ENCODE results near the gene GRIK2. TPM values are rescaled to one million over a fixed set of nuclear protein-coding genes. Genes with fewer than 3 reads are reported as not detected.
"Not testable (repeated sequence)": the region's sequence is repeated elsewhere in the genome, so short reads cannot be mapped to it uniquely, and the experiment has no call there.

Gene GRIK2
- total RNA-seq, 1 donor from 2014 or later, result not detected

- no peaks in the 10 kb centered on the region for H3K27me3 Mint-ChIP-seq (ENCODE audit: low read depth)
- intact Hi-C loops (cut with micrococcal nuclease), result no loop called here
- H3K36me3 Mint-ChIP-seq (ENCODE audit: low read depth), result no peaks in the 10 kb centered on the region
- H3K9me3 Mint-ChIP-seq, result no peaks in the 10 kb centered on the region
- DNase-seq (ENCODE audit: low spot score), result no peak
- H3K4me1 Mint-ChIP-seq (ENCODE audit: low read depth), result no peaks in the 10 kb centered on the region
- H3K27ac Mint-ChIP-seq, result no peak overlapping the region
- no peak overlapping the region for H3K4me3 Mint-ChIP-seq (ENCODE audit: low read depth)
Measured at GRCh38 chr6:101585501-101585900, 192.0 kb downstream of the GRIK2 start.

- intact Hi-C loops (cut with micrococcal nuclease), result no loop called here
- H3K4me3 Mint-ChIP-seq (ENCODE audit: low read depth), result no peak overlapping the region
- H3K27ac Mint-ChIP-seq, result no peak overlapping the region
- H3K36me3 Mint-ChIP-seq (ENCODE audit: low read depth), result no peaks in the 10 kb centered on the region
- no peaks in the 10 kb centered on the region for H3K9me3 Mint-ChIP-seq
- H3K4me1 Mint-ChIP-seq (ENCODE audit: low read depth), result no peaks in the 10 kb centered on the region
- no peaks in the 10 kb centered on the region for H3K27me3 Mint-ChIP-seq (ENCODE audit: low read depth)
- no peak for DNase-seq (ENCODE audit: low spot score)
Measured at GRCh38 chr6:101588343-101588742, 194.8 kb downstream of the GRIK2 start.

DNA sequence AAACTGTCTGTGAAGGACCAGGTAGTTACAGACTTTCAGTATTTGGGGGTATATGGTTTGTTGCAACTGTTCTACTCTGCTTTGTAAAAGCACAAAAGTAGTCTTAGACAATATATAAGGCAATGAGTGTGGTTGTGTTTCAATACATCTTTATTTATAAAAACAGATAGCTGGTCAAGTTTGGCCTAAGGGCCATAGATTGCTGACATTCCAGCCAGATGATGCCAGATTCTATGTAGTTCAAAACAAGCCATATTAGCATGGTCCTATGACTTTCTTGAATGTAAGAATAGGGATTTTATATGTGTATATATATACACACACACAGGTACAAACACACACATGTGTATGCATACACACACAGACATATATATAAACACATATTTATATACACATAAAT, 201.8 kb downstream of the GRIK2 start:
- Mint-ChIP-seq H3K36me3 (ENCODE audit: low read depth) (no peaks in the 10 kb centered on the region), H3K4me3 (ENCODE audit: low read depth) (no peak overlapping the region), H3K4me1 (ENCODE audit: low read depth) (no peaks in the 10 kb centered on the region), H3K27ac (no peak overlapping the region), H3K27me3 (ENCODE audit: low read depth) (no peaks in the 10 kb centered on the region), H3K9me3 (no peaks in the 10 kb centered on the region)
- intact Hi-C loops (cut with micrococcal nuclease), result no loop called here
- no peak for DNase-seq (ENCODE audit: low spot score)

DNA sequence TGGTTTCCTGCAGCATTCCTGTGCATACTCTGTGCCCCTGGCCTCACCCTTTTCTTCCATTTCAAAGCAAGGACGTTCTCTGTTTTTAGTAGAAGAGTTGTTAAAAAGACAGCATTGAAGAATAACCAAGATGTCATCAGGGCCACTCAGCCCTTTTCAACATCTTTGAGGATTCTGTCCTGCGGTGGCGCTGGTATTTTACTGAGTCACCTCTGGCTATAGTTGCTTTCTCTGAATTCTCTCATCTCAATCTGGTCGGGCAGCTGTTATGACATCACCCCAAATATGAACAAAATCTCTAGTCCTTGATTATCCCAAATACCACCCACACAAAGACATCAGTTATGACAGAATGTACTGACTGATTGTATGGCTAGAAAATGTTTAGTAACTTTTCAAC, 204.2 kb downstream of the GRIK2 start:
- no peak for DNase-seq (ENCODE audit: low spot score)
- intact Hi-C loops (cut with micrococcal nuclease), result no loop called here
- H3K4me1 Mint-ChIP-seq (ENCODE audit: low read depth), result no peaks in the 10 kb centered on the region
- H3K27me3 Mint-ChIP-seq (ENCODE audit: low read depth), result no peaks in the 10 kb centered on the region
- H3K4me3 Mint-ChIP-seq (ENCODE audit: low read depth), result no peak overlapping the region
- no peak overlapping the region for H3K27ac Mint-ChIP-seq
- H3K9me3 Mint-ChIP-seq, result no peaks in the 10 kb centered on the region
- H3K36me3 Mint-ChIP-seq (ENCODE audit: low read depth), result no peaks in the 10 kb centered on the region

DNA sequence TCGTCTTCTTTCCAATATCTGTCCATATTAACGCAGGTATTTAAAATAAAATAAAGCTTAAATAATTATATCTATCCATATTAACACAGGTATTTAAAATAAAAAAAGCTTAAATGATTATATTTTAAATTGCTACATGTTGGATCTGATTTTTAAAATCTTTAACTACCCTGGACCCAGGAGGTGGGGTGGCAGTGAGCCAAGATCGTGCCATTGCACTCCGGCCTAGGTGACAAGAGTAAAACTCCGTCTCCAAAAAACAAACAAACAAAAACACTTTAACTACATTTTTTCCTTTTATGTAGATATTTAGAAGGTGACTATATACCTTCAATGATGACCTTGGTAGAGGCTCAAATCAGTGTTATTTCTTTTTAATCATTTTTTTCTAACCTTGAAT, 211.9 kb downstream of the GRIK2 start:
- intact Hi-C loops (cut with micrococcal nuclease), result no loop called here
- Mint-ChIP-seq H3K9me3 (no peaks in the 10 kb centered on the region), H3K36me3 (ENCODE audit: low read depth) (no peaks in the 10 kb centered on the region), H3K27me3 (ENCODE audit: low read depth) (no peaks in the 10 kb centered on the region), H3K27ac (no peak overlapping the region), H3K4me1 (ENCODE audit: low read depth) (no peaks in the 10 kb centered on the region), H3K4me3 (ENCODE audit: low read depth) (no peak overlapping the region)
- no peak for DNase-seq (ENCODE audit: low spot score)

DNA sequence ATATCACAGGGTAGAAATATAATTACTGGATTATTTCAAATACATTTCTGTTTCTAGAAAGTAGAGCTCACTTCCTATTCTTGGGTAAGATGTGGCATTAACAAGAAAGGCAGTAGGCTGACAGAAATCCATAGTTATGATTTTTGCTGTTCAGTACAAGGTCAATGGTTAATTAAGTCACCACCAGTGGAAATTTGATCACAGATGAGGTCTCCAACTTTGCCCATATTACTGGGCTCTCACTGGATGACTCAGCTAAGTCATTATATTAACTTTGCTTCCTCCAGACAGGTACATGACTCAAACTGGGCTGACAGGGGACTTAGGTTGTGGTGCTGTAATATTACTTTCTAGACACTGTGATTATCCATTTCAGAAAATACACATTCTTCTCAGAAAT, 212.4 kb downstream of the GRIK2 start:
- H3K4me1 Mint-ChIP-seq (ENCODE audit: low read depth), result no peaks in the 10 kb centered on the region
- DNase-seq (ENCODE audit: low spot score), result no peak
- H3K9me3 Mint-ChIP-seq, result no peaks in the 10 kb centered on the region
- H3K27me3 Mint-ChIP-seq (ENCODE audit: low read depth), result no peaks in the 10 kb centered on the region
- no peak overlapping the region for H3K4me3 Mint-ChIP-seq (ENCODE audit: low read depth)
- no peak overlapping the region for H3K27ac Mint-ChIP-seq
- intact Hi-C loops (cut with micrococcal nuclease), result no loop called here
- H3K36me3 Mint-ChIP-seq (ENCODE audit: low read depth), result no peaks in the 10 kb centered on the region

DNA sequence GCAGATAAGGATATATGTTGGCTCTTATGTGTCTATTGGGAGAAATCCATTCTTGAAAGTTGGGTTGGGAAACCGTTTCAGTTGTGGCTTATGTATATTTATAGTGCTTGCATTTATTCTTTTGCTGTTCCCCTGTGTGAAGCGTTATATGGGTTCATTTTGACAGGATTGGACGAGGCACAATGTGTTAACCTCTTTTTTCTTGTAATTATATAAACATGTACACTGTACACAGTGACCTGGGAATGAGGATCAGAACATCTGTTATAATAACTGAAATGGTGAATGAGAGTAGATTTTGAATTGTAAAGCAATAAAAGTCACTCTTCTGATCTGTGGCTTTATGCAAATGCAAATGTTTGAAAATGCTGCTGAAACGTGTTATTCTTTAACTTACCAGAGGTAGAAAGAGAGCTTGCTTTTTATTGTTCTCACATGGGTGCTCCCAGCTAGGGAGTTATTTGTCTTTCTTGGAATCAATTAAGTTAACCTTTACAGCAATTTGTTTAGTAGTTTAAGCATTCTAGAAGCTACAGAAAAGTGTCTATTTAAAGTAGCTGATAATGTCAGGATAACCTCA, 213.7 kb downstream of the GRIK2 start:
- Mint-ChIP-seq H3K27me3 (ENCODE audit: low read depth) (no peaks in the 10 kb centered on the region), H3K4me1 (ENCODE audit: low read depth) (no peaks in the 10 kb centered on the region), H3K36me3 (ENCODE audit: low read depth) (no peaks in the 10 kb centered on the region), H3K9me3 (no peaks in the 10 kb centered on the region), H3K4me3 (ENCODE audit: low read depth) (no peak overlapping the region), H3K27ac (no peak overlapping the region)
- no peak for DNase-seq (ENCODE audit: low spot score)
- intact Hi-C loops (cut with micrococcal nuclease), result no loop called here

DNA sequence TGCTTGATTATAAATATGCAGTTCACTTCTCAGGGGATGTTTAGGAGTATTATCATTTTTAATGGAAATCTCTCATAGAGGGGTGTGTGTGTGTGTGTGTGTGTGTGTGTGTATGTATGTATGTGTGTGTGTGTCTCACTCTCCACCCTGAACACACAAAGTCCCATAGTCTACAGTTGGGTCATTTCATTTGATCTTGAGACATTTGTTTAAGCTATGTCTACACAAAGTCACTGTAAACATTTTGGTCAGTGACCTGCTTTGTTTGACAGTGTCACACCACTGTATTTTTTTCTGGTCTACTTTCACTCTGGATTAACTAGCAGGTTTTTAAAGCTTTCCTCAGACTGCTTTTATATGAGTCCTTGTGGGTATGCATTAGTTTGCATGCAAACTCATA, 215.2 kb downstream of the GRIK2 start:
- no peaks in the 10 kb centered on the region for H3K9me3 Mint-ChIP-seq
- no peaks in the 10 kb centered on the region for H3K36me3 Mint-ChIP-seq (ENCODE audit: low read depth)
- H3K27me3 Mint-ChIP-seq (ENCODE audit: low read depth), result no peaks in the 10 kb centered on the region
- intact Hi-C loops (cut with micrococcal nuclease), result no loop called here
- H3K27ac Mint-ChIP-seq, result no peak overlapping the region
- no peak overlapping the region for H3K4me3 Mint-ChIP-seq (ENCODE audit: low read depth)
- H3K4me1 Mint-ChIP-seq (ENCODE audit: low read depth), result no peaks in the 10 kb centered on the region
- DNase-seq (ENCODE audit: low spot score), result no peak

- no peaks in the 10 kb centered on the region for H3K27me3 Mint-ChIP-seq (ENCODE audit: low read depth)
- intact Hi-C loops (cut with micrococcal nuclease), result no loop called here
- no peaks in the 10 kb centered on the region for H3K4me1 Mint-ChIP-seq (ENCODE audit: low read depth)
- no peaks in the 10 kb centered on the region for H3K36me3 Mint-ChIP-seq (ENCODE audit: low read depth)
- DNase-seq (ENCODE audit: low spot score), result no peak
- H3K27ac Mint-ChIP-seq, result no peak overlapping the region
- no peaks in the 10 kb centered on the region for H3K9me3 Mint-ChIP-seq
- H3K4me3 Mint-ChIP-seq (ENCODE audit: low read depth), result no peak overlapping the region
Measured at GRCh38 chr6:101613556-101613955, 220.0 kb downstream of the GRIK2 start.

GRCh38 chr6:101614774-101615173, 221.3 kb downstream of the GRIK2 start:
- H3K27ac Mint-ChIP-seq, result no peak overlapping the region
- no peaks in the 10 kb centered on the region for H3K4me1 Mint-ChIP-seq (ENCODE audit: low read depth)
- H3K36me3 Mint-ChIP-seq (ENCODE audit: low read depth), result no peaks in the 10 kb centered on the region
- H3K9me3 Mint-ChIP-seq, result no peaks in the 10 kb centered on the region
- intact Hi-C loops (cut with micrococcal nuclease), result no loop called here
- no peaks in the 10 kb centered on the region for H3K27me3 Mint-ChIP-seq (ENCODE audit: low read depth)
- no peak overlapping the region for H3K4me3 Mint-ChIP-seq (ENCODE audit: low read depth)
- DNase-seq (ENCODE audit: low spot score), result no peak

GRCh38 chr6:101626269-101626668, 232.8 kb downstream of the GRIK2 start:
- no peaks in the 10 kb centered on the region for H3K27me3 Mint-ChIP-seq (ENCODE audit: low read depth)
- no peak overlapping the region for H3K27ac Mint-ChIP-seq
- intact Hi-C loops (cut with micrococcal nuclease), result no loop called here
- H3K36me3 Mint-ChIP-seq (ENCODE audit: low read depth), result no peaks in the 10 kb centered on the region
- H3K4me1 Mint-ChIP-seq (ENCODE audit: low read depth), result no peaks in the 10 kb centered on the region
- no peak for DNase-seq (ENCODE audit: low spot score)
- H3K9me3 Mint-ChIP-seq, result no peaks in the 10 kb centered on the region
- H3K4me3 Mint-ChIP-seq (ENCODE audit: low read depth), result no peak overlapping the region

GRCh38 chr6:101630941-101631340, 237.4 kb downstream of the GRIK2 start:
- Mint-ChIP-seq H3K36me3 (ENCODE audit: low read depth) (no peaks in the 10 kb centered on the region), H3K27me3 (ENCODE audit: low read depth) (no peaks in the 10 kb centered on the region), H3K4me3 (ENCODE audit: low read depth) (no peak overlapping the region), H3K9me3 (no peaks in the 10 kb centered on the region), H3K27ac (no peak overlapping the region), H3K4me1 (ENCODE audit: low read depth) (no peaks in the 10 kb centered on the region)
- DNase-seq (ENCODE audit: low spot score), result no peak
- intact Hi-C loops (cut with micrococcal nuclease), result no loop called here

- Mint-ChIP-seq H3K4me1 (ENCODE audit: low read depth) (no peaks in the 10 kb centered on the region), H3K36me3 (ENCODE audit: low read depth) (no peaks in the 10 kb centered on the region), H3K4me3 (ENCODE audit: low read depth) (no peak overlapping the region), H3K9me3 (no peaks in the 10 kb centered on the region), H3K27ac (no peak overlapping the region), H3K27me3 (ENCODE audit: low read depth) (no peaks in the 10 kb centered on the region)
- intact Hi-C loops (cut with micrococcal nuclease), result no loop called here
- DNase-seq (ENCODE audit: low spot score), result no peak
Measured at GRCh38 chr6:101633081-101633480, 239.6 kb downstream of the GRIK2 start.

- intact Hi-C loops (cut with micrococcal nuclease); H3K36me3 Mint-ChIP-seq (ENCODE audit: low read depth); H3K9me3 Mint-ChIP-seq; H3K27ac Mint-ChIP-seq; H3K27me3 Mint-ChIP-seq (ENCODE audit: low read depth); DNase-seq (ENCODE audit: low spot score); H3K4me1 Mint-ChIP-seq (ENCODE audit: low read depth); H3K4me3 Mint-ChIP-seq (ENCODE audit: low read depth): not testable (repeated sequence)
Measured at GRCh38 chr6:101638865-101639264, 245.4 kb downstream of the GRIK2 start.

All from activated T-helper 2 cell treated with anti-CD3 and anti-CD28 coated beads, Interferon-gamma antibody, Interleukin-2, Interleukin-4, amounts not matched to agents 10 μg/mL and 5 μg/mL and 100 μg/mL, durations not matched to agents 14 hours and 24 hours and 36 hours (primary cell).